ENCODE results near the gene IGFBP1. TPM values are rescaled to one million over a fixed set of nuclear protein-coding genes. Genes with fewer than 3 reads are reported as not detected.

IGFBP1 gene
- total and polyA plus RNA-seq, 2 of the 13 experiments (the other 11 are each of a cell fraction or from before 2014, with no cell fraction given): 5.4 to 885 TPM

DNA sequence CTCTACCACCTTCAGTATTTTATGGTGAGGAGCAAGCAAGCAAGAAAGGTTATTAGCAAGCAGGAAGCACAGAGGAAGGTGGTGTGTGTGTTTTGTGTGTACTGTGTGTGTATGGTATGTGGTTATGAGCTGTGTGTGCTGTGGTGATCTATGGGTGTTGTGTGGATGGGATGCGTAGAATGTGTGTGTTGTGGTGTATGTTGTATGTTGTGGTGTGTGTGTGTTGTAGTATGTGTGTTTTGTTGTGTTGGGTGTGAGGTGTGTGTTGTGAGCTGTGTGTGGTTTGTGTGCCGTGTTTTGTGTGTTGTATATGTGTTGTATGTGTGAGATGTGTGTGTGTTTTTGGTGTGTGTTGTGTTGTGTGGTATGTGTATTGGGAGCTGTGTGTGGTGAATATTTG, 49.6 kb downstream of the IGFBP1 start:
- H3K4me2 ChIP-seq (ENCODE audit: low read depth, low read length): no peak overlapping the region
- H3K36me3 ChIP-seq (replicated peaks in 1 of 2; ENCODE audit: control insufficient read depth in 1 of 2, insufficient read depth in 2 of 2, low read length in 2 of 2): no peaks in the 10 kb centered on the region
- ChIA-PET CTCF (ENCODE audit: low intra/inter-chr PET ratio, low total read pairs) (no interaction called here), POLR2A (interaction anchor here (1.0 kb wide), 1 partner anchor 35 kb away, joined by 5 read pairs; no protein-coding TSS in a partner anchor)
- no peaks in the 10 kb centered on the region for H3K79me2 ChIP-seq (ENCODE audit: insufficient read depth, low read length)
- BruUV-seq (replicated peaks): no TSS peak
- intact Hi-C loops (cut with micrococcal nuclease; ENCODE audit: unreplicated experiment) (loop anchor here (2.0 kb wide), 1 partner anchor 115 kb away; no protein-coding TSS in a partner anchor), in situ Hi-C loops (cut with HindIII; ENCODE audit: extremely low pct_ligation_motif_present, low pct_unique_long_range_greater_than_20kb) (loop anchor here (25.0 kb wide), 1 partner anchor 174 kb away; no protein-coding TSS in a partner anchor)
- no peak for DNase-seq (ENCODE audit: low spot score)
- no peak overlapping the region for H3K4me3 ChIP-seq (replicated peaks in 1 of 3; ENCODE audit: insufficient read depth in 1 of 3, low read depth in 2 of 3, low read length in 3 of 3)
- H3K27me3 ChIP-seq (ENCODE audit: control insufficient read depth in 1 of 2, insufficient read depth in 2 of 2, low read length in 2 of 2): peaks cover 1 to 3% of the 10 kb centered on the region in 2 experiments; a peak in 2 of 5 replicates
- H3K9ac ChIP-seq (ENCODE audit: insufficient read depth, low read depth, low read length): no peak overlapping the region
- 51% methylated on average over 2 of the region's 2 CpGs for WGBS (ENCODE audit: low lambda C conversion rate)
- ATAC-seq: no peak
- no peaks in the 10 kb centered on the region for H4K20me1 ChIP-seq (ENCODE audit: insufficient read depth, low read length)
- TF ChIP-seq YEATS4 (CRISPR knock-in tag; IDR thresholded peaks at IDR 0.05; ENCODE audit: borderline replicate concordance) (no peak), ATF7 (IDR thresholded peaks at IDR 0.05) (0 out of 2 replicates have a peak, but pooled peaks have one; percentile 1), ATF7 (CRISPR knock-in tag; IDR thresholded peaks at IDR 0.05) (no peak), ZSCAN31 (CRISPR knock-in tag; IDR thresholded peaks at IDR 0.05; ENCODE audit: low read depth) (no peak), HNRNPUL1 (IDR thresholded peaks at IDR 0.05; ENCODE audit: low read depth, low read length) (no peak), IKZF1 (IDR thresholded peaks at IDR 0.05) (0 out of 2 replicates have a peak, but pooled peaks have one; percentile 30), EEA1 (CRISPR knock-in tag; IDR thresholded peaks at IDR 0.05; ENCODE audit: borderline replicate concordance) (no peak), FOXP1 (IDR thresholded peaks at IDR 0.05) (0 out of 2 replicates have a peak, but pooled peaks have one; percentile 13), FOXP1 (CRISPR knock-in tag; IDR thresholded peaks at IDR 0.05) (no peak), HOXA9 (CRISPR knock-in tag; IDR thresholded peaks at IDR 0.05; ENCODE audit: borderline replicate concordance) (no peak), SOX6 (IDR thresholded peaks at IDR 0.05) (peak; percentile 93; the same call in 1 of the 2 replicates), SOX6 (CRISPR knock-in tag; IDR thresholded peaks at IDR 0.05) (no peak)
- TF ChIP-seq, protein P1, sequence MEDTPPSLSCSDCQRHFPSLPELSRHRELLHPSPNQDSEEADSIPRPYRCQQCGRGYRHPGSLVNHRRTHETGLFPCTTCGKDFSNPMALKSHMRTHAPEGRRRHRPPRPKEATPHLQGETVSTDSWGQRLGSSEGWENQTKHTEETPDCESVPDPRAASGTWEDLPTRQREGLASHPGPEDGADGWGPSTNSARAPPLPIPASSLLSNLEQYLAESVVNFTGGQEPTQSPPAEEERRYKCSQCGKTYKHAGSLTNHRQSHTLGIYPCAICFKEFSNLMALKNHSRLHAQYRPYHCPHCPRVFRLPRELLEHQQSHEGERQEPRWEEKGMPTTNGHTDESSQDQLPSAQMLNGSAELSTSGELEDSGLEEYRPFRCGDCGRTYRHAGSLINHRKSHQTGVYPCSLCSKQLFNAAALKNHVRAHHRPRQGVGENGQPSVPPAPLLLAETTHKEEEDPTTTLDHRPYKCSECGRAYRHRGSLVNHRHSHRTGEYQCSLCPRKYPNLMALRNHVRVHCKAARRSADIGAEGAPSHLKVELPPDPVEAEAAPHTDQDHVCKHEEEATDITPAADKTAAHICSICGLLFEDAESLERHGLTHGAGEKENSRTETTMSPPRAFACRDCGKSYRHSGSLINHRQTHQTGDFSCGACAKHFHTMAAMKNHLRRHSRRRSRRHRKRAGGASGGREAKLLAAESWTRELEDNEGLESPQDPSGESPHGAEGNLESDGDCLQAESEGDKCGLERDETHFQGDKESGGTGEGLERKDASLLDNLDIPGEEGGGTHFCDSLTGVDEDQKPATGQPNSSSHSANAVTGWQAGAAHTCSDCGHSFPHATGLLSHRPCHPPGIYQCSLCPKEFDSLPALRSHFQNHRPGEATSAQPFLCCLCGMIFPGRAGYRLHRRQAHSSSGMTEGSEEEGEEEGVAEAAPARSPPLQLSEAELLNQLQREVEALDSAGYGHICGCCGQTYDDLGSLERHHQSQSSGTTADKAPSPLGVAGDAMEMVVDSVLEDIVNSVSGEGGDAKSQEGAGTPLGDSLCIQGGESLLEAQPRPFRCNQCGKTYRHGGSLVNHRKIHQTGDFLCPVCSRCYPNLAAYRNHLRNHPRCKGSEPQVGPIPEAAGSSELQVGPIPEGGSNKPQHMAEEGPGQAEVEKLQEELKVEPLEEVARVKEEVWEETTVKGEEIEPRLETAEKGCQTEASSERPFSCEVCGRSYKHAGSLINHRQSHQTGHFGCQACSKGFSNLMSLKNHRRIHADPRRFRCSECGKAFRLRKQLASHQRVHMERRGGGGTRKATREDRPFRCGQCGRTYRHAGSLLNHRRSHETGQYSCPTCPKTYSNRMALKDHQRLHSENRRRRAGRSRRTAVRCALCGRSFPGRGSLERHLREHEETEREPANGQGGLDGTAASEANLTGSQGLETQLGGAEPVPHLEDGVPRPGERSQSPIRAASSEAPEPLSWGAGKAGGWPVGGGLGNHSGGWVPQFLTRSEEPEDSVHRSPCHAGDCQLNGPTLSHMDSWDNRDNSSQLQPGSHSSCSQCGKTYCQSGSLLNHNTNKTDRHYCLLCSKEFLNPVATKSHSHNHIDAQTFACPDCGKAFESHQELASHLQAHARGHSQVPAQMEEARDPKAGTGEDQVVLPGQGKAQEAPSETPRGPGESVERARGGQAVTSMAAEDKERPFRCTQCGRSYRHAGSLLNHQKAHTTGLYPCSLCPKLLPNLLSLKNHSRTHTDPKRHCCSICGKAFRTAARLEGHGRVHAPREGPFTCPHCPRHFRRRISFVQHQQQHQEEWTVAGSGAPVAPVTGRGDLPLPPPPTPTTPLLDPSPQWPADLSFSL (CRISPR knock-in tag; IDR thresholded peaks at IDR 0.05): peak; percentile 74
- TF ChIP-seq, protein P2, sequence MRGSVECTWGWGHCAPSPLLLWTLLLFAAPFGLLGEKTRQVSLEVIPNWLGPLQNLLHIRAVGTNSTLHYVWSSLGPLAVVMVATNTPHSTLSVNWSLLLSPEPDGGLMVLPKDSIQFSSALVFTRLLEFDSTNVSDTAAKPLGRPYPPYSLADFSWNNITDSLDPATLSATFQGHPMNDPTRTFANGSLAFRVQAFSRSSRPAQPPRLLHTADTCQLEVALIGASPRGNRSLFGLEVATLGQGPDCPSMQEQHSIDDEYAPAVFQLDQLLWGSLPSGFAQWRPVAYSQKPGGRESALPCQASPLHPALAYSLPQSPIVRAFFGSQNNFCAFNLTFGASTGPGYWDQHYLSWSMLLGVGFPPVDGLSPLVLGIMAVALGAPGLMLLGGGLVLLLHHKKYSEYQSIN (CRISPR knock-in tag; IDR thresholded peaks at IDR 0.05; ENCODE audit: borderline replicate concordance): no peak
- H3K9me3 ChIP-seq (ENCODE audit: low read length): no peaks in the 10 kb centered on the region
- FAIRE-seq: no peak
- H3K27ac ChIP-seq (ENCODE audit: extremely low read length, insufficient read depth, low read length): no peak overlapping the region
- peaks cover 21% of the 10 kb centered on the region; the same call in 1 of the 2 replicates for H3K4me1 ChIP-seq (ENCODE audit: insufficient read depth, low read length)
- no peak overlapping the region for H2AFZ ChIP-seq (ENCODE audit: low read length)

All from HepG2 (cell line).